Retina (tissue), 1 donor: Measurements from ENCODE around the gene SLC16A1.
"Not testable (repeated sequence)": the region's sequence is repeated elsewhere in the genome, so short reads cannot be mapped to it uniquely, and the experiment has no call there.

Experiments
- DNase-seq: peaks from one replicate; pipeline ENCODE4 v3.0.0-alpha.2; 2016

Gene SLC16A1

DNA sequence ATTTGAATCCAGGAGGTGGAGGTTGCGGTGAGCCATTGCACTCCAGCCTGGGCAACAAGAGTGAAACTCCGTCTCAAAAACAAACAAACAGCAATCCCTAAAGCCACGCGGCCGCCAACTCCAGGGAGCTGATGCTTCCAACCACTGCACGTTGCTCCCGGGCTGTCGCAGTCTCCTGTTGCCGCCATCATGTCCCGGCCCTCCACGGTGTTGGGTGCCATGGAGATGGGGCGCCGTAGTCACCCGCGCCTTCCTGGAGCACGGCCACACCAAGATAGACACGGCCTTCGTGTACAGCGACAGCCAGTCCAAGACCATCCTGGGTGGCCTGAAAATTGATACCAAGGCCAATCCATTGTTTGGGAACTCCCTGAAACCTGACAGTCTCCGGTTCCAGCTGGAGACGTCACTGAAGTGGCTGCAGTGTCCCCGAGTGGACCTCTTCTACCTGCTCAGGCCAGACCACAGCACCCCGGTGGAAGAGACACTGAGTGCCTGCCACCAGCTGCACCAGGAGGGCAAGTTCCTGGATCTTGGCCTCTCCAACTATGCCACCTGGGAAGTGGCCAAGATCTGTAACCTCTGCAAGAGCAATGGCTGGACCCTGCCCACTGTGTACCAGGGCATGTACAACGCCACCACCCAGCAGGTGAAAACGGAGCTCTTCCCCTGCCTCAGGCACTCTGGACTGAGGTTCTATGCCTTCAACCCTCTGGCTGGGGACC, 32.6 kb downstream of the SLC16A1 start:
- DNase-seq, result no peak

DNA sequence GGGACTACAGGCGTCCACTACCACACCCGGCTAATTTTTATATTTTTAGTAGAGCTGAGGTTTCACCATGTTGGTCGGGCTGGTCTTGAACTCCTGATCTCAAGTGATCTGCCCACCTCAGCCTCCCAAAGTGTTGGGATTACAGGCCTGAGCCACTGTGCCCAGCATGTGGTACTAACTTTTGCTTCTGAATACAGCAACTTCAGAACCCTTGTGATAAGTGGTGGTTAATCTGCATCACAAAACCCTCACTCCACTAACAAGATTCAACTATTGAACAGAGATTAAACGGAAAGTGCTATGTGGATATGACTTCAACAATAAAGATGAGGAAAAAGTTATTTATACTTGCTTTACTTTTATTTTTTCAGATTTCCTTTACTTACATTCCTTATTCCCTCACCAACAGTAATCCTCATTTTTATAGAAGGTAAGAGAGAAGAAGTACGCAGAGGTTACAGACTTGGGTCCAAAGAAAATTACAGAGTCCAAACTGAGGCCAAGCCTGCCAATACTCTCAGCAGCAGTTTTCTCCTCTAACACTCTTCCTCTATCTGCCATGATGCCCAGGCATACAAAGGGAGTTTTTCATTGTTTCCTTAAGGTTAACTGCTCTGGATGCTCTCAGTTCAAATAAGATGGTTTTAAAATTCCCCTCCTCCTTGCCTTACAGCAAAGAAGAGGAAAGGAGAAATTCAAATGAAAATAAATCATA, 44.3 kb downstream of the SLC16A1 start:
- no peak for DNase-seq

DNA sequence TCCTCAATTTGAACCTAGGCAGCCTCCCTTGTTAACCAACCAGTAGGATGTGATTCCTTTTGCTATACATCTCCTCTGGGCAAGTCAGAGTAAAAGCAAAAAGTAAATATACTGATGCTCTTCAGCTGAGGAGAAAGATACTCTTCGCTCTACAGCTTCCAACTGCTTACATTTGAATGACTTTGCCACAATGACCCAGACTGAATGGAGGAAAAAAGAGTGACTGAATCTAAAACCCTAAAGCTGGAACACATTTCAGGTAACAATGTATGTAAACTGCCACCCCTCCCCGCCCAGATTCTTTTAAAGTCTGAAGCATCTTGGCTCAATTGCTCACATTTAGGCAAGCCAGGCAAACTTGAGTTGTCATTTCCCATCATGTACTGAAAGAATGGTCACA, 46.1 kb downstream of the SLC16A1 start:
- DNase-seq, result no peak

DNA sequence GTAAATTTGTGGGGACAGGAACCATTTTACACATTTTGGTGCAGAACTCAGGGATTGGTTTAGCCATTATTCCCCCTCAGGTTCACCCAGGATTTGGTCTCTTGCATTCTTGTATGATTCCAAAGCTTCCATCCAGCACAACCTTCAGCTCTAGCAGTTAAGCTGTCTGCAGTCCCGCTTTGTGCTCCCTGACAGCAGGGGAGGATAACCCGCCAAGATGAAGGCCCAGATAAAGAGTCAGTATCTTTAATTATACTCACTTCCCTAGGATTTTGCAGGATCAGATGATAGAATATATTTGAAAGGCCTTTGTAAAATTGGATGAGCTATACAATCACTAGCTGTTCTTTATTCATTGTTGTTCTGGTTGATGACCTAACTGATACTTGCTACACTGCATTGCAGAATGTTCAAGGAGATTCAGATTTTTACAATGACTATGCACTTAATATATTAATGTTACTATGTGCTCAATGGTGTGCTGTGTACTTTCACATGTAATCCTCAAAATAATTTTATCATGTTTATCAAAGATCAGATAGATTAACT, 49.8 kb downstream of the SLC16A1 start:
- no peak for DNase-seq

- DNase-seq, result no peak
Observed at GRCh38 chr1:112905395-112906149, 50.4 kb downstream of the SLC16A1 start.

- DNase-seq, result no peak
Observed at GRCh38 chr1:112904831-112905261, 51.1 kb downstream of the SLC16A1 start.

DNA sequence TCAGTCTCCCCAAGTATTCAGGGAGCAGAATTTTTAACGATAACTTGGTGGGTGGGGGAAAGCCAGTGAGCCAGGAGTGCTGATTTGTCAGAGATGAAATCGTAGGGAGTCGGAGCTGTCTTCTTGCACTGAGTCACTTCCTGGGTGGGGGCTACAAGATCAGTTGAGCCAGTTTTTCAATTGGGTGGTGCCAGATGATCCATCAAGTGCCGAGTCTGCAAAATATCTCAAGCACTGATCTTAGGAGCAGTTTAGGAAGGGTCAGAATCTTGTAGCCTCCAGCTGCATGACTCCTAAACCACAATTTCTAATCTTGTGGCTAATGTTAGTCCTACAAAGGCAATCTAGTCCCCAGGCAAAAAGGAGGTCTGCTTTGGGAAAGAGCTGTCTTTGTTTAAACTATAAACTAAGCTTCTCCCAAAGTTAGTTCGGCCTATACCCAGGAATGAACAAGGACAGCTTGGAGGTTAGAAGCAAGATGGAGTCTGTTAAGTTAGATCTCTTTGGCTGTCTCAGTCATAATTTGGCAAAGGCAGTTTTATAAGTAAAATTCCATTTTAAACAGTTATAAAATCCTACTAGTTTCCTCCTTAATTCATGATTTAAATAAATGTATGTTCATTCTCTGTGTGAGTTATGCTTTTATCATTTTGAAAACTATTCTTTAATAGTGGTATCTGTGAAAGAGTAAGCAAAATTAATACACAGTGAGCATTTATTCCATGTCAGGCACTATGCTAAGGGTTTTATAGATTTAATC, 51.7 kb downstream of the SLC16A1 start:
- DNase-seq, result no peak

DNA sequence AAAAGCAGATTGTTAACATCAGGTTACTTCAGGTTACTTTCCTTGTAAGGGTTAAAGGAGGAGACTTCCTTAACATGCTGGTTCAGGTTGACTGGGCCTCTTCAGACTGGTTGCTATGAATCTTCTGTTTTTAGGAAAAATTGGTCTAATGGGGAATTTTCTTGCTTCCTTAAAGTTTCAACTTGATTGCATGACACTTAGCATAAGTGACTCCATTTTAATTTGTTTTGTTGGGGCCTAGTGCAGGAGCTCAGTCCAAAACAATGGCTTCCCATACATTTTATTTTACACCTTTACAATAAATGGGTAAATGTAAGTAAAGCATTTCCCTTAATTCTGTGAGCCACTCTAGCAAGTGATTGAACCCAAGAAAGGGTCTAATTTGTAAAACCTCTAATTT, 53.8 kb downstream of the SLC16A1 start:
- no peak for DNase-seq

DNA sequence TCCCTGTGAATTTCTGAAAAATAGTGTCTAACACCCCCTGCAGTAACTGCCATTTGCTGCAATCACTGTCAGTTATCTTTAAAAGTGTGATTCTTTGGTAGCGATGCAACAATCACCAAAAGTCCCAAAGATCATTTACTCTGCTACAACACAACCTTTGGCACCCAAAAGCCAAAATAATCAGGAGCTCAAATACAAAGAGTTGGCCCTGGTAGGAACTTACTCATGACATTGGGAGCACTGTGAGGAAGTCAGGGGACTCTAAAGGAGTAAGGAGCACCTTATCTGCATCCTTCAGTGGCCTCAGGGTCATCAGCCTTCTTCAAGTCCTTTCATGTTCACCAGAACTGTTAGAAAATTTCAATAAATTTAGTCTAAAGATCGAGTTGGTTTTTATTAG, 54.6 kb downstream of the SLC16A1 start:
- DNase-seq, result no peak

GRCh38 chr1:112896783-112897182, 59.2 kb downstream of the SLC16A1 start:
- no peak for DNase-seq

DNA sequence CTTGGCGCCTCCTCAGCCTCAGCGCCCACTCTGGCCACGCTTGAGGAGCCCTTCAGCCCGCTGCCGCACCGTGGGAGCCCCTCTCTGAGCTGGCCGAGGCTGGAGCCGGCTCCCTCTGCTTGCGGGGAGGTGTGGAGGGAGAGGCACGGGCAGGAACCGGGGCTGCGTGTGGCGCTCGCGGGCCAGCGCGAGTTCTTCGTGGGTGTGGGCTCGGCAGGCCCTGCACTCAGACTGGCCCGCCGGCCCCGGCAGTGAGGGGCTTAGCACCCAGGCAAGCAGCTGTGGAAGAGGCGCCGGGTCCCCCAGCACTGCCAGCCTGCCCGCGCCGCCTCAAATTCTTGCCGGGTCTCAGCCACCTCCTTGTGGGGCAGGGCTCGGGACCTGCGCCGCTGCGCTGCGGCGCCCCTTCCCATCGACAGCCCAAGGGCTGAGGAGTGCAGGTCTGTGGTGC, 61.4 kb downstream of the SLC16A1 start:
- DNase-seq, result no peak

GRCh38 chr1:112894010-112894292, 62.0 kb downstream of the SLC16A1 start:
- no peak for DNase-seq

GRCh38 chr1:112893288-112894009, 62.5 kb downstream of the SLC16A1 start:
- no peak for DNase-seq

DNA sequence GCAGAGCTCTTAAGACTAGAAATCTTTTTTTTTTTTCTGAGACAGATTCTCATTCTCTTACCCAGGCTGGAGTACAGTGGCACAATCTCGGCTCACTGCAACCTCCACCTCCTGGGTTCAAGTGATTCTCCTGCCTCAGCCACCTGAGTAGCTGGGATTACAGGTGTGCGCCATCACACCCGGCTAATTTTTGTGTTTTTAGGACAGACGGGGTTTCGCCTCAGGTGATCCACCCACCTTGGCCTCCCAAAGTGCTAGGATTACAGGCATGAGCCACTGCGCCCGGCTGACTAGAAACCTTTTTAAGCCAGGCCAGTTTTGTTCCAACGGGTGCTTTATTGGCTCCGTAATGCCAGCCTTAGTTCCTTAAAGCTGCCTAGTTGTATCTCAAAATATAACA, 66.1 kb downstream of the SLC16A1 start:
- DNase-seq, result not testable (repeated sequence)

GRCh38 chr1:112889052-112889768, 66.8 kb downstream of the SLC16A1 start:
- no peak for DNase-seq

GRCh38 chr1:112888630-112889029, 67.4 kb downstream of the SLC16A1 start:
- no peak for DNase-seq

DNA sequence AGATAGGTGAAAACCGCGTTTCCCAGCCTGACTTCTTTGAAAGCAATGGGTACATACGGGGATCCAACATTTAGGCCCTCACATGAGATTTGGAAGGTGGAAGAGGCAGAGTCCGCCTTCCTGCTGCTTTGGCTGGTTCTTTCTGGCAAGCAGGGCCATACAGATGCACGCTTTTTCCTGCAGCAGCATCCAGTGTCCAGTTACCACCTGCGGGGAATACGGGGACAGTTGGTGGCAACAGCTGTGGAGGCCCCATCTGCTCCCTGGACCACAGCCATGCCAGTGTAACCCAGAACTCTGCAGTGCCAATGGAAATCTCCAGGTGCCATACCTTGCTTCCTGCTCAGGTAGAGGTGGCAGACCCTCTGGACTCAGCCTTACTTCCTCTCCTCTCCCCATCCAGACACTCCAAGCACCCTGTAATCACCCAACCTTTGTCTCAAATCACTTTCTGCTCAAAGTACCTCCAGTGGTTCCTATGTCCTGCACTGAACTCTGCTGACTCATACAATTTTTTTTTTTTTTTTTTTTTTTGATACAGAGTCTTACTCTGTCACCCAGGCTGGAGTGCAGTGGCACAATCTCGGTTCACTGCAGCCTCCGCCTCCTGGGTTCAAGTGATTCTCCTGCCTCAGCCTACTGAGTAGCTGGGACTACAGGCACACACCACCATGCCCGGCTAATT, 68.3 kb downstream of the SLC16A1 start:
- no peak for DNase-seq

- not testable (repeated sequence) for DNase-seq
Observed at GRCh38 chr1:112884996-112885395, 71.0 kb downstream of the SLC16A1 start.

DNA sequence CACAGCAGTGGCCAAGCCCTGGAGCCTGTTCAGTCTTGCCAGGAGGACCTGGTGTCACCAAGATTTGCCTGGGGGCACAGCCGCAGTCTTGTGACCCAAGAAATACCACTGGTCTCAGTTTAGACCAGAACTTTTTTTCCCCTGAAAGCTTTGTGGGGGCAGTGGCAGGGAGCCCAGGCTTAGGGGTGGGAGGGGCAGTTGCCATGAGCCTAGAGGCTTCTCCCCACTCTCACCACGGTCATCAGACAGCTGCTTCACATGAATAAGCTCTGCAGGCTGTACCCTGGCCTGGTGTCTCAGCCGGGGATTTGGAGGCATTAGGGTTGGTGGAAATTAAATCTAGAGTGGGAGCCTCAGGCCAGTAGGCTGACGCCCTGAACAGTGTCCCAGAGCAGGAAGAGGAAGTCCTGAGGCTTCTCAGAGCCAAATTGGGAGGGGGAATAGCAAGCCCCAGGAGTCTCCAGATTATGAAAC, 73.7 kb downstream of the SLC16A1 start:
- no peak for DNase-seq

DNA sequence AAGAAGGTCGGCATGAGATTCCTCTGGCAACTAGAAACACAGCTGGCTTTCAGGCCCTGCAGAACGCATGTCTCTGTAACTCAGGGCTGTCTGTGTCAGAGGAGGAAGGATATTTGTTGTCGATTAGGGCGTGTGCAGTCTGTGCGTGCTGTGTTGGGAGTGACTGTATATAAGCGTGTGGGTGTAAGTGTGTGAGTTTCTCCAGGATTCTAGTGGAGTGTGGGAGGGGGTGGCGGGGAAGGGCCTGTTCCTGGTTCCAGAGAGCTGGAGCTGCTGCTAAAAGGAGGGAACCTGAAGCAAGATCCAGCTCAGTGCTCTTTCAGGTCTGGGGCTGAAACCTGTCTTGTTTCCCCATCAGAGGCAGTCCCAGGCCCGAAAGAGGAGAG, 74.3 kb downstream of the SLC16A1 start:
- no peak for DNase-seq

DNA sequence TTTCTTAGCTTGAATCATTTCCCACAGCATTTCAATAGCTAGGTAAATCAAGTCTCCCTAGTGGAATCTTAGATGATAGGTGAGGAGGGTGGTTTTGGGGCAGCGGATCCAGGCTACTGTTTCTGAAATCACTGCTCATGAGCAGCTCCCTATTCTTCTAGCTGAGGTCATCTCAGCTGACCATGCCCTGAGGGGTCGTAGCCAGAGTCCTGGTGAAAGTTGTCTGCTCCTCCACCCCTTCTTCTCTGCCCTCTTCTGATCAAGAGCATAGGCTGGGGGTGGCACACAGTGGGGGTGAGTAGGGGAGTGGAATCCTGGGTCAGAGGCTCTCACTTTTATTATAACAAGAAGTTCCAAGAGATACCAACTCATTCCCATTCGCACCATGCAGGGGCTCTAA, 76.2 kb downstream of the SLC16A1 start:
- no peak for DNase-seq
